Esophagus squamous epithelium (tissue), 5 donors: ENCODE results near the gene EVX2. TPM values are rescaled to one million over a fixed set of nuclear protein-coding genes. Genes with fewer than 3 reads are reported as not detected.

Source experiments
- DNase-seq: peaks from one replicate; lab custom pipeline; 2025; lab: John Stamatoyannopoulos, UW
- H3K27ac ChIP-seq, 4 donors: fragments of 200-600 bp; sonication (generic); one replicate each; pipeline ENCODE4 v1.5.1; 2016 to 2019; ENCODE audit warnings: mild to moderate bottlenecking in 1 of 4
- H3K27me3 ChIP-seq, 4 donors: fragments of 200-600 bp; sonication (generic); 1 replicate in 3 of 4; 2 replicates in 1 of 4; pipeline versions ENCODE4 v1.5.1 to v1.6.0; 2017 to 2021; ENCODE audit warnings: antibody characterized with exemption in 1 of 4
- H3K36me3 ChIP-seq, 3 donors: fragments of 200-600 bp; sonication (generic); one replicate each; pipeline ENCODE4 v1.5.1; 2016 to 2019
- H3K4me1 ChIP-seq, 3 donors: fragments of 200-600 bp; sonication (generic); one replicate each; pipeline ENCODE4 v1.5.1; 2017 to 2019
- H3K4me3 ChIP-seq, 4 donors: fragments of 200-600 bp; sonication (generic); 1 replicate in 3 of 4; 2 replicates in 1 of 4; pipeline ENCODE4 v1.5.1; 2016 to 2019; ENCODE audit warnings: mild to moderate bottlenecking in 2 of 4, moderate library complexity in 1 of 4
- H3K9me3 ChIP-seq, 3 donors: fragments of 200-600 bp; sonication (generic); one replicate each; pipeline ENCODE4 v1.5.1; 2016 to 2019
- POLR2A ChIP-seq, 4 donors: fragments of 450-650 bp; IDR thresholded peaks; one replicate each; pipeline ENCODE4 v1.6.1; 2017; ENCODE audit warnings: antibody characterized with exemption in 4 of 4, mild to moderate bottlenecking in 4 of 4, moderate library complexity in 3 of 4
- WGBS, 2 donors: methylation state at CpG; one replicate each; pipeline ENCODE4 v1.1.5; 2018; 5-methylcytosine and 5-hydroxymethylcytosine counted together
- intact Hi-C: fragments of 100-400 bp; cut with DNase I; formaldehyde crosslinking; loops from one replicate; pipeline ENCODE4 v1.15.0; 2022
- total RNA-seq, 4 donors: library from RNA; depleted of rRNA; stranded (reverse); fragments of >200 nt; gene quantifications; one replicate each; pipeline ENCODE4 v1.1.0, GENCODE V29; 2016
- TF ChIP-seq, protein P1 (sequence below), 6 experiments: fragments of 450-650 bp in 4 of 6; fragments of 200-600 bp in 2 of 6; sonication (generic) in 2 of 6; IDR thresholded peaks; one replicate each; pipeline ENCODE4 v1.5.1; 2016 to 2019; ENCODE audit warnings: antibody characterized with exemption in 6 of 6, mild to moderate bottlenecking in 4 of 6, moderate library complexity in 4 of 6
- donor health status: DM: yes; HTN: yes; CAD: no.

The EVX2 gene
- total RNA-seq, 4 donors from 2014 or later: not detected

DNA sequence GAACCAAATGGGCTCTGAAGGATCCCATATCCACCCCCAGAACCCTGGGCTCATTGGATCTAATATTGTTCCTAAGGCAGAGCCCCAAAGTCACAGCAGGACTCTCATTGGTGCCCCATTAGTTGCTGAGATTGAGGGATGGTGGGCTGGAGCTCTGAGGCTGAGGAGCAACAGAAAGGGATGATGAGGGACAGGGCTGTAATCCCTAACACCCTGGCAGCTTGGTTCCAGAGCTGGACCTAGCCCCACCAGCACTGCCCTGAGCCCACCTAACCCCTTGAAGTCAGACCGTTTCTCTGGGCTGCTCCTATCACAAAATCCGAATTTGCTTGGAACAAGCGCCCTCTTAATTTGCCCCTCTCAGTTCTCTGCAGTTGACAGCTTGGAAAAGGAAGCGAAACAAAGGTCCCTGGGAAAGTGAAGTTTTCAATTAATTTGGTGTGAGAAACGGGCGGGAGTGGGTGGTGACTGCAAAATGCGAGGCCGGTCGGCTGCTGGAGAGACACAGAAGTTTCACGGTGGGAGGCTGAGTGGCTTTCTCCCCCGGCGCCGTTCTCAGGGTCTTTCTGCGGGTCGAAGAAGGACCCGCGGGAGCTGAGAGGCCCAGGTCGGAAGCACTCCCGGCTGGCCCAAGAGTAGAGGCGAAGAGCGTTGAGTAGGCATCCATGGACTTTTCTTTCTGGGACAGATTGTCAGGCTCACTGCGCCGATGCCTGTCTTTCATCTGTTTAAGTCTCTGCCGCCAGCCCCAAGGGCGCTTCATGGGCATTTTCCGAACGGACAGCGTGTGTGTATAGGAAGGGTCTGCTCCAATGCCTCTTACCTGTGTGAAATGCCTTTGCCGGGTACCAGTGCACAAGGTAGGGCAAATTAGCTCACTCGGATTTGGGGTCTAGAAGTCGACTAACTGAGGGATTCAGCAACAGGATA is 7.8 kb upstream of the EVX2 start:
- DNase-seq: no peak
- 13 to 26% methylated on average over 17 to 25 of the region's 31 CpGs for WGBS, 2 donors
- TF ChIP-seq POLR2A (IDR thresholded peaks at IDR 0.05): no peak
- TF ChIP-seq, protein P1, sequence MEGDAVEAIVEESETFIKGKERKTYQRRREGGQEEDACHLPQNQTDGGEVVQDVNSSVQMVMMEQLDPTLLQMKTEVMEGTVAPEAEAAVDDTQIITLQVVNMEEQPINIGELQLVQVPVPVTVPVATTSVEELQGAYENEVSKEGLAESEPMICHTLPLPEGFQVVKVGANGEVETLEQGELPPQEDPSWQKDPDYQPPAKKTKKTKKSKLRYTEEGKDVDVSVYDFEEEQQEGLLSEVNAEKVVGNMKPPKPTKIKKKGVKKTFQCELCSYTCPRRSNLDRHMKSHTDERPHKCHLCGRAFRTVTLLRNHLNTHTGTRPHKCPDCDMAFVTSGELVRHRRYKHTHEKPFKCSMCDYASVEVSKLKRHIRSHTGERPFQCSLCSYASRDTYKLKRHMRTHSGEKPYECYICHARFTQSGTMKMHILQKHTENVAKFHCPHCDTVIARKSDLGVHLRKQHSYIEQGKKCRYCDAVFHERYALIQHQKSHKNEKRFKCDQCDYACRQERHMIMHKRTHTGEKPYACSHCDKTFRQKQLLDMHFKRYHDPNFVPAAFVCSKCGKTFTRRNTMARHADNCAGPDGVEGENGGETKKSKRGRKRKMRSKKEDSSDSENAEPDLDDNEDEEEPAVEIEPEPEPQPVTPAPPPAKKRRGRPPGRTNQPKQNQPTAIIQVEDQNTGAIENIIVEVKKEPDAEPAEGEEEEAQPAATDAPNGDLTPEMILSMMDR (IDR thresholded peaks at IDR 0.05): no peak
- intact Hi-C loops: loop anchor here (10.0 kb wide), 1 partner anchor 407 kb away; no protein-coding TSS in a partner anchor
- Histone ChIP-seq H3K27me3 (peaks cover 39 to 100% (median 82%) of the 10 kb centered on the region in 4 donors), H3K4me1 (peaks cover 16 to 40% (median 21%) of the 10 kb centered on the region in 3 donors), H3K36me3 (no peaks in the 10 kb centered on the region), H3K4me3 (no peak overlapping the region), H3K27ac (no peak overlapping the region), H3K9me3 (no peaks in the 10 kb centered on the region)

DNA sequence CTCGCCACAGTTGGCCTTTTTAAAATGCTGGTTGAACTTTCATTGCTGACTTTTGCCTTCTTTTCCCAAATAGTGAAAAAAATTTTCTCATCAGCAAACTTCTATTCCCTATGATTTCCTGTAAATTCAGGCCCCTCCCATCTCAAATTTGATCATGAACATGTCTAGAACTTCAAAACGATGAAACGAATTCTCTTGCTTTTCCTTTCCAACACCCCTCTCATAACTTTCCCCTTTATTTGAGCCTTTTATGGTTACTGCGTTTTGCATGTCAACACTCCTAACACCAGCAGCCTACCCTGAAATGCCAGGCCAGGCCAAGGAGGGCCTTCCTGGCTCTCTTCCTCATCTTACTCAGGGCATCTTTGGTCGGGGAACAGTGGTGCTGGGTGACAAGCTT is 7.1 kb upstream of the EVX2 start:
- TF ChIP-seq, protein P1 (IDR thresholded peaks at IDR 0.05): no peak
- no peak for TF ChIP-seq POLR2A (IDR thresholded peaks at IDR 0.05)
- Histone ChIP-seq H3K4me1 (peaks cover 20 to 40% (median 21%) of the 10 kb centered on the region in 3 donors), H3K36me3 (no peaks in the 10 kb centered on the region), H3K27ac (no peak overlapping the region), H3K4me3 (no peak overlapping the region), H3K27me3 (peaks cover 41 to 100% (median 83%) of the 10 kb centered on the region in 4 donors), H3K9me3 (no peaks in the 10 kb centered on the region)
- 25 to 29% methylated on average over 4 to 5 of the region's 5 CpGs for WGBS, 2 donors
- no peak for DNase-seq
- intact Hi-C loops: loop anchor here (10.0 kb wide), 1 partner anchor 406 kb away; no protein-coding TSS in a partner anchor

DNA sequence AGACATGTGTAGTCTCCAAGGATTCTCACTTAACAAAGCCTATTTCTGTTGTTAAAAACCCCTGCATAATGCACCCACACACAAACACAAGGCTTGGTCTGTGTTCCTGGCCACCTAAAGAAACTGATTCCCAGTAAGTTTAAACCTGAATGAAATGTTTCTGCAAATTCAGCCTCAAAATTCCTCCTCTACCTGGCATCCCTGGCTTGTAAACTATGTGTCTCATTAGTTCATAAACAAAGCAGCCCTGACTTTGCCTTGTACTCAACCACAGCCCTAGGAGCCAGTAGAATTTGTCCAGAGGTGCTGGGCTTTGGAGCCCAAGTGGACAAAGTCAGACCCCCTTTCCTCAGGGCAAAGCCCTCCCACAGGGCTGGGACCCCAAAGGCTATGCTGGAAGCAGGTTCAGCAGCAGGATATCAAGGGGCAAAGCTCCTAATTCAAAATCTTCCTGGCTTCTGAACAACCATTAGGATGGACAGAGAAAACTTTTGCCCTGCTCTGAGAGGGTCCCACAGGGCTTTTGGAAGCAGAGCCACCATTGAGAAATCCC is 6.2 kb upstream of the EVX2 start:
- TF ChIP-seq, protein P1 (IDR thresholded peaks at IDR 0.05): no peak
- no peak for TF ChIP-seq POLR2A (IDR thresholded peaks at IDR 0.05)
- H3K9me3 ChIP-seq: no peaks in the 10 kb centered on the region
- peaks cover 46 to 100% (median 83%) of the 10 kb centered on the region in 4 donors for H3K27me3 ChIP-seq
- H3K4me3 ChIP-seq: no peak overlapping the region
- intact Hi-C loops: loop anchor here (10.0 kb wide), 2 partner anchors 405 to 725 kb away; no protein-coding TSS in a partner anchor
- no peak overlapping the region for H3K27ac ChIP-seq
- DNase-seq: no peak
- peaks cover 20 to 50% (median 21%) of the 10 kb centered on the region in 3 donors for H3K4me1 ChIP-seq
- no peaks in the 10 kb centered on the region for H3K36me3 ChIP-seq

DNA sequence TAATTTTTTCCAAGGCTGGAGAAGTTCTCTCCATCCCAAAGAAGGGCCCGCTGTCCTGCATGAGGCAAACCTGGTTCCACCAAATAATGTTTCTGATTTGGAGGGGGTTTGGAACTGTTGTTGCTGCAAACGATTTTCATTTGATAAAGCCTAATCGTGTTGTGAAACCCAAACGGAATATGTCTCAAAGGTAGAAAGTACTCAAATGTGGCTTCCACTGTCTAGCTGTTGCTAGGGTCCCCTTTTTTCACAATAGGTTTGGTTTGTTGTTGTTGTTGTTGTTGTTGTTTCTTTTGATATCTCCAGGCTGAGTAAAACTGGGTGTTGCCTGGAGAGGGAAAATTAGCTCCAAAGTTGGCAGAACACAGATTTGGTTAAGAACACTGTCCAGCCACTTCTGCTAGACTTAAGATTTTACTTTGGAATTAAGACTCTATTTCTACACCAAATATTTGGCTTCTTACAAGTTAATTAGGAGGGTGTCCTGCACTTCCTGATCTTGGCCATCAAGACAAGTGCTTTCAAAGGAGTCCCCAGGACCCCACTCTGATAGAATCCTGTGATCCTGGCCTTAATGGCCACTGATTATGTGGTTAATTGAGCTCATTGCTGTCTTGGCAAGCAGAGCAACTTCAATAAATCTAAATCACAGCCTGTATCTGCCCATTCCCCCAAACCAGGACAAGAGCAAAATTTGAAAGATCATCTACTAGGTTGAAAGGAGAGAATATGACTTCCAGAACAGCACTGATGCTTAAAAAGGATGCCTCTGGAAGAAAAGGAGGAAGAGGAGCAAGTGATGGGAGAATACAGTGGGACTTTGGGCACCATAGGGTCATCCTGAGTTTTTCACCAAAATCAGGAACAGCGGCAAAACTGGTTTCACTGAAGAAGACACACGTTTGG is 5.4 kb upstream of the EVX2 start:
- H3K9me3 ChIP-seq: no peaks in the 10 kb centered on the region
- WGBS, 2 donors: 7 to 10% methylated on average over 6 of the region's 6 CpGs
- peaks cover 20 to 56% (median 21%) of the 10 kb centered on the region in 3 donors for H3K4me1 ChIP-seq
- H3K27me3 ChIP-seq: peaks cover 41 to 100% (median 81%) of the 10 kb centered on the region in 4 donors
- no peaks in the 10 kb centered on the region for H3K36me3 ChIP-seq
- no peak for DNase-seq
- no peak overlapping the region for H3K27ac ChIP-seq
- intact Hi-C loops: loop anchor here (10.0 kb wide), 1 partner anchor 724 kb away; no protein-coding TSS in a partner anchor
- H3K4me3 ChIP-seq: no peak overlapping the region
- no peak for TF ChIP-seq POLR2A (IDR thresholded peaks at IDR 0.05)
- TF ChIP-seq, protein P1 (IDR thresholded peaks at IDR 0.05): no peak
